ENCODE measurements around the gene GPR137B. TPM values are rescaled to one million over a fixed set of nuclear protein-coding genes. Genes with fewer than 3 reads are reported as not detected.

The GPR137B gene
- polyA plus RNA-seq, 1 experiment, result 15.7 TPM

- H3K27me3 ChIP-seq (ENCODE audit: control insufficient read depth, insufficient read depth, low read length), result no peaks in the 10 kb centered on the region
- CTCF ChIA-PET, result no interaction called here
- no peak for TF ChIP-seq CTCF (IDR thresholded peaks at IDR 0.05; ENCODE audit: low read depth, low read length)
- no peak overlapping the region for H3K27ac ChIP-seq (ENCODE audit: low read depth, low read length)
- POLR2A ChIA-PET, result no interaction called here
- no peak for DNase-seq (ENCODE audit: low read depth, low spot score)
- H3K4me3 ChIP-seq (ENCODE audit: low read depth, low read length), result no peak overlapping the region
- H3K9me3 ChIP-seq (ENCODE audit: control insufficient read depth, insufficient read depth, low read length), result peaks cover 2% of the 10 kb centered on the region; the same call in 1 of the 2 replicates
These were observed 5.5 kb downstream of the GPR137B start for GRCh38 chr1:236147521-236148469.

DNA sequence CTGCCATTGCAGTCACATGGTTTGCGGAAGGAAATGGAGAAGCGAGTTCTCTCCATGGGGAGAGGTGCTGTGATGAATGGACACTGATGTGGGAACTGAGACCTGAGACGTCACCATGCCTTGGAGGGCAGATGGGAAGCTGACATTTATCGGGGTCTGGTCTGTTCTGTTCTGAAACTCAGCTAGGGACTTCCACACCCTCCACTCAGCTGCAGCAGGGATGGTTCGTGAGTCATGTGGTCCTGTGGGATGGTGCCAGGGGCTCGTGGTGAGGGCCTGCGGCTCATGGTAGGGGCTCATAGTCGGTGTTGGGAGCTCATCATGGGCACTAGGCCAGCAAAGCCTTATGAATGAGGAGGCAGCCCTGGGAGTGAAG lies 6.1 kb downstream of the GPR137B start:
- Histone ChIP-seq H3K27me3 (ENCODE audit: control insufficient read depth, insufficient read depth, low read length) (no peaks in the 10 kb centered on the region), H3K9me3 (ENCODE audit: control insufficient read depth, insufficient read depth, low read length) (no peaks in the 10 kb centered on the region; the same call in 1 of the 2 replicates), H3K27ac (ENCODE audit: low read depth, low read length) (no peak overlapping the region), H3K4me3 (ENCODE audit: low read depth, low read length) (no peak overlapping the region)
- no peak for DNase-seq (ENCODE audit: low read depth, low spot score)
- CTCF ChIA-PET, result no interaction called here
- POLR2A ChIA-PET, result no interaction called here
- no peak for TF ChIP-seq CTCF (IDR thresholded peaks at IDR 0.05; ENCODE audit: low read depth, low read length)

GRCh38 chr1:236149003-236149595 lies 6.8 kb downstream of the GPR137B start:
- POLR2A ChIA-PET, result no interaction called here
- Histone ChIP-seq H3K9me3 (ENCODE audit: control insufficient read depth, insufficient read depth, low read length) (no peaks in the 10 kb centered on the region; the same call in 1 of the 2 replicates), H3K27ac (ENCODE audit: low read depth, low read length) (no peak overlapping the region), H3K27me3 (ENCODE audit: control insufficient read depth, insufficient read depth, low read length) (no peaks in the 10 kb centered on the region), H3K4me3 (ENCODE audit: low read depth, low read length) (no peak overlapping the region)
- TF ChIP-seq CTCF (IDR thresholded peaks at IDR 0.05; ENCODE audit: low read depth, low read length), result no peak
- DNase-seq (ENCODE audit: low read depth, low spot score), result no peak
- CTCF ChIA-PET, result no interaction called here

DNA sequence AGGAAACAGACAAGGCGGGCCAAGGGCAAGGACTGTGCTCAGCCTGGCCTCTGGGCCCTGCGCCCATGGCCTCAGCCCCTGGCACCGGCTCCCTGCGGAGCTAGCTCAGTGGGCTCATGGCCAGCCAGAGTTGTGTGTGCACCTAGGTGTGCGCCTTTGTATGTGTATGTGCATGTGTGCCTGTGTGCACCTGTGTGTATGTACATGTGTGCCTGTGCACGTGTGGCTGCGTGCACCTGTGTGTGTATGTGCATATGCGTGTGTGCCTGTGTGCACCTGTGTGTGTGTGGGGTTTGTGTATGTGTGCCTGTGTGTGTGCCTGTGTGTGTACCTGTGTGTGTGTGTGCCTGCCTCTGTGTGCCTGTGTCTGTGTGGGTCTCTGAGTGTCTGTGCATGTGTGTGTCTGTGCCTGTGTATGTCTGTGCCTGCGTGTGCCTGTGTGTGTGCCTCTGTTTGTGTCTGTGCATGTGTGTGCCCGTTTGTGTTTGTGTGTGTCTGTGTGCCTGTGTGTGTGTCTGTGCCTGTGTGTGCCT lies 7.4 kb downstream of the GPR137B start:
- Histone ChIP-seq H3K27me3 (ENCODE audit: control insufficient read depth, insufficient read depth, low read length) (no peaks in the 10 kb centered on the region), H3K4me3 (ENCODE audit: low read depth, low read length) (no peak overlapping the region), H3K9me3 (ENCODE audit: control insufficient read depth, insufficient read depth, low read length) (no peaks in the 10 kb centered on the region; the same call in 1 of the 2 replicates), H3K27ac (ENCODE audit: low read depth, low read length) (no peak overlapping the region)
- TF ChIP-seq CTCF (IDR thresholded peaks at IDR 0.05; ENCODE audit: low read depth, low read length), result no peak
- CTCF ChIA-PET, result interaction anchor here (0.6 kb wide), 1 partner anchor 83 kb away, joined by 5 read pairs; no protein-coding TSS in a partner anchor
- POLR2A ChIA-PET, result no interaction called here
- DNase-seq (ENCODE audit: low read depth, low spot score), result no peak
